ENCODE measurements around the gene CTCFL. TPM values are rescaled to one million over a fixed set of nuclear protein-coding genes. Genes with fewer than 3 reads are reported as not detected.

CTCFL gene
- total RNA-seq, 1 donor from 2014 or later, result 0.17 TPM

- DNase-seq (ENCODE audit: low spot score), result no peak
These were observed 35.0 kb upstream of the CTCFL start for GRCh38 chr20:57559658-57560553.

GRCh38 chr20:57559289-57559634, 34.3 kb upstream of the CTCFL start:
- no peak for DNase-seq (ENCODE audit: low spot score)

DNA sequence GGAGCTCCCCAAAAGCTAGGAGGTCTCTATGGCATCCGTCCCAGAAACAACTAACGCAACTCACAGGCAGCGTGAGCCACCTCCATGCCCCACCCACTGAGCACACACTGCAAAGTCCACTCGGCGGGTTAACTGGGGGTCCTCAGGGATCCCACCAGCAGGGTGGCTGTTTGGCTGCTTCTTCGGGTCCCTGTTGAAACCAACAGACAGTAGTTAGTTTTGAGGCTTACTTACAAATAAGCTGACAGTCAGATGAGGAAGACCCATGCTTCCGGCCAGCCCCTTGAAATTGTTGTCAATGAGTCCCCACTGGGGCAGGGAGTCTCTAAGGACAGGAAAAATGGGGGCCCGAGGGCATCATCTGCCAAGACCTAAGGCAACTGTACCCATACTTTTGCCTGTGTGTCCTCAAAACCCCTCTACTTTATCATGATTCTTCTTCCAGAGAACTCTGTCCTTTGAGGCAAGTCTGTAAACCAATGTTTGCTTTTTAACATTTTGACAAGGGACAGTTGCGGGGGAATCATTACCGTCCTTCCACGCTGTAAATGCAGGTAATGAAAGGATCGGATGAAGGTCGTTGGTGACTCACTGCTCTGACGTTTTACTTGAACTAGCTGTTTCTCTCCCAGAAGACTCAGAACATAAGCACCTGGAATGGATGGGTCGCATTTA, 33.8 kb upstream of the CTCFL start:
- DNase-seq (ENCODE audit: low spot score), result no peak

- no peak for DNase-seq (ENCODE audit: low spot score)
These were observed 33.1 kb upstream of the CTCFL start for GRCh38 chr20:57557926-57558613.

- DNase-seq (ENCODE audit: low spot score), result no peak
These were observed 32.0 kb upstream of the CTCFL start for GRCh38 chr20:57556980-57557274.

DNA sequence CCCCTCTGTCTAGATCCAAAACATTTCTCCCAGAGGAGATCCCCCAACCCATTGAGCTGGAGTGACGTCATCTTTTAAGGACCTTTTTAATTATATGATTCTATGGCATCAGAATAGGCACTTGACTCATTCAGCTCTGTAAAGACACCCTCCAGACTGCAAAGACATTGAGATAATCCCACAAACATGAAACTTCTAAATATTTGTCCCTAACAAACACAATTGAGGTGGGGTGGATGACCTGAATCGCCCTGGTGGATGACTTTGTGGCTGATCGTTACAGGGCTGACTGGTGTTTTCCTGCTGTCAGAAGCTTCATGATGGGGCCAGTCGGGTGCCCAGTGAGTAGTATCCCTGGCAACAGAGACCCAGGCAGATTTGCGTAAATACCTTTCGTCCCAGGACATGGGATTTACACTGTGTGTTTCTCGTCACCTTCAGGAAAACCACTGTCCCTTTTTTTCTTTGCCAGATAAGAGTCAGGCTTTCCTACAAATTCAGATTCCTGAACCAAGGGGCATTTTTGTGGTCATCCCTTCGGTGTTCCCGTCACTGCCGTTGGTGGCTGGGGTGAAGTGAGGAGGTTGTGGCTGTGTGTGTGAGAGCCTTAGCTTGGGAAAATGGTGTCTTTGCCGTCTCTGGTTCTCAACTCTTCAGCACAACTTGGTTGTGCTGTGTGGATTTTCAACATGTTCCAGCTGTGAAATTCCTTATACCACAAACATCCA, 30.7 kb upstream of the CTCFL start:
- no peak for DNase-seq (ENCODE audit: low spot score)

DNA sequence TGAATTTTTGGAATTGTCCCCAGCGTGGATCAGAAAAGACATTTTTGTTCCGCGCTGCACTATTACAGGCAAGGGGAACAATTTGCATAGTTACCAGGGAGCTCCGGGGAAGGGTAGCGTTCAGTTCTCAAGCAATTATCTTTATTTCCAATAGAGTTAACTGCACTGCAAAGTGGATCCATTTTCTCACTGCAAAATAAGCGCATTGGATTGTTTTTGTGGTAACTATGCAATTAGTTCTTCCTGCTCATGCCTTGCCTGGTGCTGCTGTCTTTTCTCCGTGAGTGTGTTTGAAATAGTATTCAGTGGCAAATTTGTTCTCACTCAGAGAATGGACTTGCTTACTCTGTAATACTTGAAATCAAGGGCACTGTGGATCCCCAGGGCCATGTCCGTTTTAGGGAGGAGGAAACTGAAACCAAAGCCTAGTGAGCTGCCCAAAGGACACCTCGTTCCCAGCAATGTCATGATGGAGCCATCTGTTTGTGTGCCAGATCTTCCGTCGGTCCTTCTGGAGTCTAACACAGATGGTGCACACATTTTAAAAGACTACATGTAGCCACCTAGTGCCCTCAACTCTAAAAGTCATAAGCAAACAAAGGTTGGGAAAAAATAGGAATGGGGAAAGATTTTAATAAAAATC, 28.6 kb upstream of the CTCFL start:
- DNase-seq (ENCODE audit: low spot score), result no peak

GRCh38 chr20:57552471-57552870, 27.5 kb upstream of the CTCFL start:
- no peak for DNase-seq (ENCODE audit: low spot score)

DNA sequence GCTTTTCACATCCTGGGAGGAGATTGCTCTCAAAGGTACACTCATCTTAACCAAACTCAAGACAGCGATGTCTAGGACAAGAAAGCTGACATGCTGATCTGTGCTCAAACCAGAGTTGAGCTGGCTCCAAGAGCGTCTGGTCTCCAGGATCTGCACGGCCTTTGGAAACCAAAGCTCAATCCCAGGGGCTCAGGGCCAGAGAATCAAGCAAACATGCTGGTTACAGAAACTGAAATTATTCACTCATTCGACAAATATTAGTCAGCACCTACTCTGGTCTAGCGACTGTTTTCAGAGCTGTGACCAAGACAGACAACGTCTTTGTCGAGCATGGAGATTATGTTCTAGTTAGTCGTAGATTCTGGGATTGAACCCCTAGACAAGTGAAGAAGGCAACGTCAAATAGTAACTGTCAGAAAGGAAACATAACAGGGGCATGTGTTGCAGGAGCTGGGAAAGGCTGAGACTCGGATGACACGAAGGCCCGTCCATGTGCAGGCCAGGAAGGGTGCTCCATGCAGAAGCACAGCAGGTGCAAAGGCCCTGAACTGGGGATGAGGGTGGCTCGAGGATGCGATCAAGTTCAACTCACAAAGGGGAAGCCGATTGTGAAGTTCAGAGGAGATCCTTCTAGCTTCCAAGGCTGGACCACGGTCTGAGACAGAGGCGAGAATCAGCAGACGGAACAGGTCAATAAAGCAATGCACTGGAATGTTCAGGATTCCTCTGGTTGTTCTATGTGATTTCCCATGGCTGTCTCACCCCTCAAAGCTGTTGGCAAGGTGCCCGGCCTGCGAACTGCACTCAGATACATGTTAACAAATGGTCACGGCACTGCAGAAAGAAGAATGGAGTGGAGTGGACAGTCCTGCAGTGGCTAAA, 23.5 kb upstream of the CTCFL start:
- peak; percentile 60 for DNase-seq (ENCODE audit: low spot score)

- peak; percentile 67 for DNase-seq (ENCODE audit: low spot score)
These were observed 22.2 kb upstream of the CTCFL start for GRCh38 chr20:57546956-57547649.

GRCh38 chr20:57545927-57546662, 21.2 kb upstream of the CTCFL start:
- DNase-seq (ENCODE audit: low spot score), result no peak

GRCh38 chr20:57544838-57545564, 20.1 kb upstream of the CTCFL start:
- no peak for DNase-seq (ENCODE audit: low spot score)

DNA sequence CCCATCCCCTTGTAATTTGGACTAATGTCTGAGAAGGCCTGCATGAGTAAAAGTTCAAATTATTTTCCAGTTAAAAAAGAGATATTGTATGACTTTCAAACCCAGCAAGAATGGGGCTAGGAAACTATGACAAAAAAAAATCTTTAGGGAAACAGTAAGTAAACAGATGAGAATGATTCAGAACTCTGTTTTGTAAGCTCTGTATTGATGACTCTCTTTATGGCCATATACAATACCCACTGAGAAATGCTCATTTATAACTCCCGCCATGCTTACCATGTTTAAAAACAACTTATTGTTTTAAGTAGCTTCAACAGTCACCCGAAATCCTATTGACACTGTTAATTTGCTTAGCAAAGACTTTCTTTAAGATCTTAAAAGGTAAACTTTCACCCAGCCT, 18.8 kb upstream of the CTCFL start:
- DNase-seq (ENCODE audit: low spot score), result no peak

DNA sequence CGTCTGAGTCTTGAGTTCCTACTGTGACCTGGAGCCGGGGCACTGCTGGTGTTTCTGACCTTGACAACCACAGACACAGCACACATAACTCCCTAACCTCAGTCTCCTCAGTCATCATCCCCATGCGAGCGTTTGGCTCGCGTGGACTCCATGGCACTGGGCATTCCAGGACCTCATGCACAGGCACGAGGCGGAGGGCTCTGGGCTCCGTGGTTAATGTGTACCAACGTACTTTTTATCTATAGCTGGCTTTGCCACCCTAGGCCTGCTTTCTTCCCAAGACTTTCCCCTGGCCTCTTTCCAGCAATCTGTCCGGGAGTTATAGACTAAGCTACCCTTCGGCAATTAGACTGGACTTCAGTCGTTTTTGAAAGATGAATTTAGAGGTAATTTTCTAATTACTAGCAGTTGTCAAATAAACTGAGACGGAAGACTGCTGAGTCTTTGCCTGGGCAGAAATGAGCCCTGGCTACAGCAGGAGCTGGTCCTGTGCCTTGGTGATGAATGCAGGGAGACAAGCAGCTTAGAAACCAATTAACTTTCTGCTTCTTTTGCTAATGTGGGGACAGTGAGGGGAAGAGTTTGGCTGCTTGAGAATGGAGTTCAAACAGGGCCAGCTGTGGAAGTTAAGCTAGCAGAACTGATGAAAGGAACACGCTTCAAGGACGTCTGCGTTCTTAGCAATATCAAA, 16.1 kb upstream of the CTCFL start:
- DNase-seq (ENCODE audit: low spot score), result peak; percentile 63

GRCh38 chr20:57539889-57540288, 14.9 kb upstream of the CTCFL start:
- DNase-seq (ENCODE audit: low spot score), result no peak

- DNase-seq (ENCODE audit: low spot score), result no peak
These were observed 12.9 kb upstream of the CTCFL start for GRCh38 chr20:57537822-57538221.

DNA sequence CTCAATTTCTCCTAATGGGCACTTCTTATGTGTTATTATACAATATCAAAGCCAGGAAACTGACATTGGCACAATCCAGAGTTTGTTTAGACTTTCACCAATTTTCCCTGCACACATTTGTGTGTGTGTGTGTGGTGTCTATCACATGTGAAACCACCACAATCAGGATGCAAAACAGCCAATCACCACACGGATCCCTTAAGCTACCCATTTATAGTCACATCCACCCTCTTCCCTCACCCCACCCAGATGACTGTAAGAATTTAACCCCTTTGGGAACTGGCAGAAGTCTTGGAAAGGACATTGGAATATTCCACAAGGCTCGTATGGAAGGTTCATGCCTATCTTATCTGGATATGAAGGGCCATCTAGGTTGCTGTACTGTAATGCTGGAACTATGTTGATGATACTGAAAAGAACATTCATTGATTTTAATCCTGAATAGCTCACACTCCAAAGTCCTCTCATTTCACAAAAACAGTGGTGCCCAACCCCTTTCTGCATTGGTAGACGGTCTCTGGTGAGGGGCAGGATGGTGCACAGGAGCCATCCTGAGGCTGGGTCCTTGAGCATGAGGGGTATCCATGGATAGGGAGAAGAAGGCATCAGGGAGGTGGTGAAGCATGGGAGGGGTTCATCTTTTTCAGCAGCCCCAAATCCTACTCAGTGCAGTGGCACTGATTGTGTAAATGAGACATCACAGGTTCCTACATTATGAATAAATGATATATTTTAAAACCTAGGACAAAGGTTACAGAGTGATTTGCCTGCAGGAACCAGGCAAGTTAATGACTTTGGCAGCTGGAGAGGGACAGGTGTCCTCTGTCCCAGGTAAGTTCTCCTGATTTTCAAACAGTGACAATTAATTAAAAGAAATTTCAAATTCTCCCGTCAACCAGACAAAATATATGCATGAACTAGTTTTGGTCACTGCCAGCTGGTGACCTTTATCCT, 12.1 kb upstream of the CTCFL start:
- DNase-seq (ENCODE audit: low spot score), result no peak
